ENCODE results near the gene SYNDIG1. TPM values are rescaled to one million over a fixed set of nuclear protein-coding genes. Genes with fewer than 3 reads are reported as not detected.

Gene SYNDIG1
- total RNA-seq, 4 donors from 2014 or later, result 0.51 to 3.4 (median 2.8) TPM; not detected in 1

DNA sequence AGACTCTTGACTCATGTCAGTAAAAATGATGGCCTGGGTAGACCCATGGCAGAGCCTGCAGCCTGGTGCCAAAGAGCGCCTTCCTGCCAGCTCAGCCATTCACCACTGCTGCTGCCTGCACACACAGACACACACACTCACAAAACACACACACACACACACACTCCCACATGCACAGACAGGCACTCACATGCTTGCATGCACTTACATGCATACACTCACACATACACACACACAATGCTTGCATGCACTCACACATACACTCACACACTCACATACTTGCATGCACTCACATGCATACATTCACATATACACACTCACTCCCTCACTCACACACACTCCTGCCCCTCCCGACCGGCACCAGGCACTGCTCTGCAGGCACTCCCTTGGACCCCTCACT is 18.0 kb upstream of the SYNDIG1 start:
- intact Hi-C loops (cut with DNase I; ENCODE audit: low total_unique reads), result no loop called here
- no peak overlapping the region for H3K27ac ChIP-seq
- no peak for DNase-seq
- H3K4me1 ChIP-seq, result no peaks in the 10 kb centered on the region
- no peaks in the 10 kb centered on the region for H3K36me3 ChIP-seq
- no peak overlapping the region for H3K4me3 ChIP-seq
- no peak for TF ChIP-seq POLR2A (IDR thresholded peaks at IDR 0.05)
- H3K27me3 ChIP-seq, result no peaks in the 10 kb centered on the region
- no peaks in the 10 kb centered on the region for H3K9me3 ChIP-seq

DNA sequence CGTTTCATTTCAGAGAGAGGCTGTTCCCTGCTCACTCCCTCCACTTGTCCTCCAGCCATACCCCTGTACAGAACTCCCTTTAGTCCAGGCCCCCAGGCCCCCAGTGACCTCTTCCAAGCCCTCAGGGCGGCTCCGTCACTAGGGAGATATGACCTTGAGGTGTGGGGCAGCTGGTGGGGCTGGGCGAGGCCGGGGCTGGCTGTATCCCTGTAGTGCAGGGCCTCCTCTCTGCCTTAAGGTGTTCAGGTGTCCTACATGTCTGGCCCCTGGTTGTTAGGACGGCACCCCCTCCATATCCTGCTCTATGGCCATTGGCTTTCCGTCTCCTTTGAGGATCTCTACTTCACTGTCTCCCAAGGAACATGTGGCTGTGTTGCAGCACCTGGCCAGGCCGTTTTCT is 17.4 kb upstream of the SYNDIG1 start:
- DNase-seq, result no peak
- no peak overlapping the region for H3K27ac ChIP-seq
- no peaks in the 10 kb centered on the region for H3K36me3 ChIP-seq
- H3K27me3 ChIP-seq, result no peaks in the 10 kb centered on the region
- no peak for TF ChIP-seq POLR2A (IDR thresholded peaks at IDR 0.05)
- TF ChIP-seq, protein P1, sequence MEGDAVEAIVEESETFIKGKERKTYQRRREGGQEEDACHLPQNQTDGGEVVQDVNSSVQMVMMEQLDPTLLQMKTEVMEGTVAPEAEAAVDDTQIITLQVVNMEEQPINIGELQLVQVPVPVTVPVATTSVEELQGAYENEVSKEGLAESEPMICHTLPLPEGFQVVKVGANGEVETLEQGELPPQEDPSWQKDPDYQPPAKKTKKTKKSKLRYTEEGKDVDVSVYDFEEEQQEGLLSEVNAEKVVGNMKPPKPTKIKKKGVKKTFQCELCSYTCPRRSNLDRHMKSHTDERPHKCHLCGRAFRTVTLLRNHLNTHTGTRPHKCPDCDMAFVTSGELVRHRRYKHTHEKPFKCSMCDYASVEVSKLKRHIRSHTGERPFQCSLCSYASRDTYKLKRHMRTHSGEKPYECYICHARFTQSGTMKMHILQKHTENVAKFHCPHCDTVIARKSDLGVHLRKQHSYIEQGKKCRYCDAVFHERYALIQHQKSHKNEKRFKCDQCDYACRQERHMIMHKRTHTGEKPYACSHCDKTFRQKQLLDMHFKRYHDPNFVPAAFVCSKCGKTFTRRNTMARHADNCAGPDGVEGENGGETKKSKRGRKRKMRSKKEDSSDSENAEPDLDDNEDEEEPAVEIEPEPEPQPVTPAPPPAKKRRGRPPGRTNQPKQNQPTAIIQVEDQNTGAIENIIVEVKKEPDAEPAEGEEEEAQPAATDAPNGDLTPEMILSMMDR (IDR thresholded peaks at IDR 0.05), result no peak
- intact Hi-C loops (cut with DNase I; ENCODE audit: low total_unique reads), result no loop called here
- no peaks in the 10 kb centered on the region for H3K4me1 ChIP-seq
- H3K9me3 ChIP-seq, result no peaks in the 10 kb centered on the region
- no peak overlapping the region for H3K4me3 ChIP-seq

DNA sequence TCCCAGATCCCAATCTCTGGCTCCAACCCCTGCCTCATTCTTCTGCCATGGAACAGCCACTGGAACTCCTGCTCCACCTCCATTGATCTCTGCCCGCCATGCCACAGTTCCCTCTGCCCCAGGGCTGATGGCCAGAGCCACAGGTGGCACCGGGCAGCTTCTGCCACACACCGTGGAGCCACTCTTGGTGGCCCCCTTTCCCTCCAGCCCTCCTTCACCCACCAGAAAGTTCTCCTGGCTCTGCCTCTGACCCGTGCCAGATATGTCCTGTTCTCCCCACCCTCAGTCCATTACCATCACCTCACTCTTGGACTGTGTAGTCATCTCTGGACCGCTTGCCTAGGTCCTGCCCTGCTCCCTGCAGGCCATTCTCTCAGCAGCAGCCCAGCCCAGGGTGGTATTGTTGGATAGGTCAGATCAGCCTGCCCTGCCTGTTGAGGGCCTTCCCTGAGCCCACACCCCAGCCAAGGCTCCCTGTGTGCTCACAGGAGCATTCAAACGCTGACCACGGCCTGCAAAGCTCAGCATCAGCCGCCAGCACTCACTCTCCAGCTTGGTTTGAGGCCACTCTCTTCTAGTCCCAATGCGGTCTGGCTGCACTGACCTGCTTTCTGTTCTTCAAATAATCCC is 16.8 kb upstream of the SYNDIG1 start:
- intact Hi-C loops (cut with DNase I; ENCODE audit: low total_unique reads), result no loop called here
- no peak overlapping the region for H3K4me3 ChIP-seq

DNA sequence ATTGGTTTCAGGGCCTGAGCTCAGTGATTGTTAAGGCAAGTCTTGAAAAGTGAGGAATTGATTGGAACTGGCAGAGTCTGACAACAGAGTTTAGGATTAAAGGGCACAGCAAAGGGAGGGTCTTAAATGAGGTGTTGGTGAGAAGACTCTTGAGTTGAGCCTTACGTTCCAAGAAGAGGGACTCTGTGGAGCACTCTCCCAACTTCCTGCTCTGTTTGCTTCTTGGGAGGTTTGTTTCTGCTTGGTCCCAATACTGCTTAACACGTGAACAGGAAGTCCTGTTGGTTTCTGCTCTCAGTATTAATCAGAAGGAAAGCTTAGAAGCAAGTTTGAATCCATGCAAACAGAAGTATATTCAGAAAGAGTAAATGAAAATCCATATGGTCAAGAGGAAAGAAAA is 15.6 kb upstream of the SYNDIG1 start:
- Histone ChIP-seq H3K9me3 (no peaks in the 10 kb centered on the region), H3K27me3 (no peaks in the 10 kb centered on the region), H3K4me1 (no peaks in the 10 kb centered on the region), H3K4me3 (no peak overlapping the region), H3K36me3 (no peaks in the 10 kb centered on the region), H3K27ac (no peak overlapping the region)
- no peak for DNase-seq
- no peak for TF ChIP-seq POLR2A (IDR thresholded peaks at IDR 0.05)
- TF ChIP-seq, protein P1 (IDR thresholded peaks at IDR 0.05), result no peak
- intact Hi-C loops (cut with DNase I; ENCODE audit: low total_unique reads), result no loop called here

More for the DNA sequence above, 16.8 kb upstream of the SYNDIG1 start:
- TF ChIP-seq POLR2A (IDR thresholded peaks at IDR 0.05), result no peak
- TF ChIP-seq, protein P1 (IDR thresholded peaks at IDR 0.05), result no peak
- no peaks in the 10 kb centered on the region for H3K27me3 ChIP-seq
- H3K4me1 ChIP-seq, result no peaks in the 10 kb centered on the region
- no peak for DNase-seq
- H3K9me3 ChIP-seq, result no peaks in the 10 kb centered on the region
- H3K36me3 ChIP-seq, result no peaks in the 10 kb centered on the region
- H3K27ac ChIP-seq, result no peak overlapping the region

DNA sequence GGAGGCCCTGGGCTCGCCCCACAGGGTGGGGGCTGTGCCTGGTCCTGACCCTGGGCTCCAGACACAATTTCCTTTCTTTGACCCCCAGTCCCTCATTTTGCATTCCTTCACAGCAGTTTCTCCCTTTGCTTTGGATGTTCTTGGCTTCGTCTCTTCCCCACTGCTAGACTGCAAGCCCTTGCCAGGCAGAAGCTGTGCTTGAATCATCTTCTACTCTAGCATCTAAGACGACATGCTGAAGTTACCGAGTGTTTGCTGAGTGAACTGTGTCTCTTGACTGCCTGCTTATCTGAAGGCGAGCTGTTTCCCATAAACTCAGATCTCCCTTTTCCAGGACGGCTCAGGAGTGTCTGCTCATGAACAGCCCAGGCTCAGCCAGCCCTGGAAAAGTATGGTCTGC is 14.3 kb upstream of the SYNDIG1 start:
- no peaks in the 10 kb centered on the region for H3K4me1 ChIP-seq
- H3K27me3 ChIP-seq, result no peaks in the 10 kb centered on the region
- no peaks in the 10 kb centered on the region for H3K9me3 ChIP-seq
- no peaks in the 10 kb centered on the region for H3K36me3 ChIP-seq
- H3K27ac ChIP-seq, result no peak overlapping the region
- no peak for TF ChIP-seq POLR2A (IDR thresholded peaks at IDR 0.05)
- TF ChIP-seq, protein P1 (IDR thresholded peaks at IDR 0.05), result no peak
- DNase-seq, result no peak
- intact Hi-C loops (cut with DNase I; ENCODE audit: low total_unique reads), result no loop called here
- no peak overlapping the region for H3K4me3 ChIP-seq

DNA sequence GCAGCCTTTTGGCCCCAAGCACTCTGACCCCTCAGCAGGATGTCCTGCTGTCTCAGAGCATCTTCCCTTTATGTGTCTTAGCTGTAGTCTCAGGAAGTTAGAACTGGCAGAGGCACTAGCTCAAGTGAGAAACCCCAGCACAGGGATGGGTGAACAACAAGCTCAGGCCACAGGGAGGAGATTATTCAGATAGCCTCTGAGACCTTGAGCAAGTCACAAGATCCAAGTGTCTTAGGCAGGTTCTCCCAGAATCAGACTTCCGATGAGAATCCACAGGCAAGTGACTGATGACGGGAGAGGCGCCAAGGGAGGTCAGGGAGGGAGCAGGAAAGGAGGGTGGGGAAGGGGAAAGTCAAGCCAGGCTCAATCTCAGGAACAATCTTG is 13.0 kb upstream of the SYNDIG1 start:
- Histone ChIP-seq H3K27ac (no peak overlapping the region), H3K9me3 (no peaks in the 10 kb centered on the region), H3K4me1 (no peaks in the 10 kb centered on the region), H3K36me3 (no peaks in the 10 kb centered on the region), H3K27me3 (no peaks in the 10 kb centered on the region), H3K4me3 (no peak overlapping the region)
- TF ChIP-seq, protein P1 (IDR thresholded peaks at IDR 0.05), result no peak
- no peak for TF ChIP-seq POLR2A (IDR thresholded peaks at IDR 0.05)
- intact Hi-C loops (cut with DNase I; ENCODE audit: low total_unique reads), result no loop called here
- no peak for DNase-seq

Measured in uterus (tissue), 4 donors.